Mesothelial cell of epicardium (in vitro differentiated cells): Measurements from ENCODE around the gene NUP62. TPM values are rescaled to one million over a fixed set of nuclear protein-coding genes. Genes with fewer than 3 reads are reported as not detected.

Experiments used
- DNase-seq, 2 experiments: peaks; one replicate each; pipeline ENCODE4 v3.0.0; 2021; ENCODE audit warnings: low spot score in 2 of 2; ENCODE audit not compliant: unreplicated experiment in 2 of 2
- H3K27ac Mint-ChIP-seq: 2 replicates; pipeline ENCODE4 v1.8.0; 2021; ENCODE audit warnings: mixed read lengths
- H3K27me3 Mint-ChIP-seq: 2 replicates; pipeline ENCODE4 v1.8.0; 2021; ENCODE audit warnings: low read depth, mixed read lengths
- H3K36me3 Mint-ChIP-seq: 2 replicates; pipeline ENCODE4 v1.8.0; 2021; ENCODE audit warnings: mixed read lengths
- H3K4me1 Mint-ChIP-seq: 2 replicates; pipeline ENCODE4 v1.8.0; 2021; ENCODE audit warnings: mixed read lengths
- H3K4me3 Mint-ChIP-seq: 2 replicates; pipeline ENCODE4 v1.8.0; 2021; ENCODE audit warnings: mild to moderate bottlenecking, moderate library complexity, mixed read lengths
- H3K9me3 Mint-ChIP-seq: 2 replicates; pipeline ENCODE4 v1.8.0; 2021; ENCODE audit warnings: mixed read lengths
- total RNA-seq: library from RNA; stranded (reverse); gene quantifications from 3 replicates; pipeline ENCODE4 v1.2.1, GENCODE V29; 2021
- TF ChIP-seq, protein P1 (sequence below): fragments of 200-600 bp; sonication (generic); IDR thresholded peaks from one replicate; pipeline ENCODE4 v1.5.0; 2021; ENCODE audit warnings: antibody characterized with exemption; ENCODE audit not compliant: unreplicated experiment

Gene NUP62
- total RNA-seq, 1 donor from 2014 or later: 67.6 TPM

GRCh38 chr19:49880162-49880869 is 49.0 kb downstream of the NUP62 start:
- TF ChIP-seq, protein P1, sequence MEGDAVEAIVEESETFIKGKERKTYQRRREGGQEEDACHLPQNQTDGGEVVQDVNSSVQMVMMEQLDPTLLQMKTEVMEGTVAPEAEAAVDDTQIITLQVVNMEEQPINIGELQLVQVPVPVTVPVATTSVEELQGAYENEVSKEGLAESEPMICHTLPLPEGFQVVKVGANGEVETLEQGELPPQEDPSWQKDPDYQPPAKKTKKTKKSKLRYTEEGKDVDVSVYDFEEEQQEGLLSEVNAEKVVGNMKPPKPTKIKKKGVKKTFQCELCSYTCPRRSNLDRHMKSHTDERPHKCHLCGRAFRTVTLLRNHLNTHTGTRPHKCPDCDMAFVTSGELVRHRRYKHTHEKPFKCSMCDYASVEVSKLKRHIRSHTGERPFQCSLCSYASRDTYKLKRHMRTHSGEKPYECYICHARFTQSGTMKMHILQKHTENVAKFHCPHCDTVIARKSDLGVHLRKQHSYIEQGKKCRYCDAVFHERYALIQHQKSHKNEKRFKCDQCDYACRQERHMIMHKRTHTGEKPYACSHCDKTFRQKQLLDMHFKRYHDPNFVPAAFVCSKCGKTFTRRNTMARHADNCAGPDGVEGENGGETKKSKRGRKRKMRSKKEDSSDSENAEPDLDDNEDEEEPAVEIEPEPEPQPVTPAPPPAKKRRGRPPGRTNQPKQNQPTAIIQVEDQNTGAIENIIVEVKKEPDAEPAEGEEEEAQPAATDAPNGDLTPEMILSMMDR: no peak
- H3K9me3 Mint-ChIP-seq: no peaks in the 10 kb centered on the region
- no peaks in the 10 kb centered on the region for H3K27me3 Mint-ChIP-seq
- no peak overlapping the region for H3K27ac Mint-ChIP-seq
- H3K4me3 Mint-ChIP-seq: no peak overlapping the region
- peaks cover 37% of the 10 kb centered on the region for H3K36me3 Mint-ChIP-seq
- DNase-seq: no peak
- H3K4me1 Mint-ChIP-seq: peaks cover 19% of the 10 kb centered on the region

DNA sequence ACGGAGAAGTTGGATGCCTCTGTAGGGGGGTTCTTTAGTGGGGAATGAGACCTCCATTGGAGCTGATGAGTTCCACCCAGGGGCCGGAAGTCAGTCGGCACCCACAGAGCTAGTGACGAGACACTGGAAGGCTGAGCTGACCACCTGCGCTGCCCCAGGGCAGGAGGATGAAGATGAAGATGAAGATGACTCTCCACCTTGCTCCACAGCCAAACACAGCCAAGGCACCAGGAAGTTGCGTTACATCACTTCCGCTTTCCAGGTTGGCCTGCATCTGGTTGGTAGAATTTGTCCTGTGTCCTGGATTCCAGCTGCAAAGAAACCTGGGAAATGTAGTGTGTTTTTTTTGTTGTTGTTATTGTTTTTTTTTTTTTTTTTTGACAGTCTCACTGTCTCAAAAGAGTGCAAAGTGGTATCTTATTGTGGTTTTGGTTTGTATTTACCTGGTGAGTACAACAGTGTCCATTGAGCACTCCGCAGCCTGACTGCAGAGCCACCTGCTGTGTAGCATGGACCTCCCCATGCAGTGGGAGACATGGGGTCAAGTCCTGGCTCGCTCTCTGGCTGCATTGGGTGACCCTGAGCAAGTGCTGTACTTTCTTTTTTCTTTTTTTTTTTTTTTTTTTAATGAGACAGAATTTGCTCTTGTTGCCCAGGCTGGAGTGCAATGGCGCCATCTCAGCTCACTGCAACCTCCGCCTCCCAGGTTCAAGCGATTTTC is 49.9 kb downstream of the NUP62 start:
- no peak overlapping the region for H3K27ac Mint-ChIP-seq
- TF ChIP-seq, protein P1: no peak
- no peak overlapping the region for H3K4me3 Mint-ChIP-seq
- H3K9me3 Mint-ChIP-seq: no peaks in the 10 kb centered on the region
- H3K36me3 Mint-ChIP-seq: peaks cover 29% of the 10 kb centered on the region
- no peaks in the 10 kb centered on the region for H3K27me3 Mint-ChIP-seq
- H3K4me1 Mint-ChIP-seq: peaks cover 19% of the 10 kb centered on the region
- DNase-seq: no peak

GRCh38 chr19:49878744-49879070 is 50.6 kb downstream of the NUP62 start:
- Mint-ChIP-seq H3K27me3 (no peaks in the 10 kb centered on the region), H3K9me3 (no peaks in the 10 kb centered on the region), H3K4me3 (no peak overlapping the region), H3K27ac (no peak overlapping the region), H3K36me3 (peaks cover 26% of the 10 kb centered on the region), H3K4me1 (peaks cover 19% of the 10 kb centered on the region)
- TF ChIP-seq, protein P1: no peak
- DNase-seq: no peak

DNA sequence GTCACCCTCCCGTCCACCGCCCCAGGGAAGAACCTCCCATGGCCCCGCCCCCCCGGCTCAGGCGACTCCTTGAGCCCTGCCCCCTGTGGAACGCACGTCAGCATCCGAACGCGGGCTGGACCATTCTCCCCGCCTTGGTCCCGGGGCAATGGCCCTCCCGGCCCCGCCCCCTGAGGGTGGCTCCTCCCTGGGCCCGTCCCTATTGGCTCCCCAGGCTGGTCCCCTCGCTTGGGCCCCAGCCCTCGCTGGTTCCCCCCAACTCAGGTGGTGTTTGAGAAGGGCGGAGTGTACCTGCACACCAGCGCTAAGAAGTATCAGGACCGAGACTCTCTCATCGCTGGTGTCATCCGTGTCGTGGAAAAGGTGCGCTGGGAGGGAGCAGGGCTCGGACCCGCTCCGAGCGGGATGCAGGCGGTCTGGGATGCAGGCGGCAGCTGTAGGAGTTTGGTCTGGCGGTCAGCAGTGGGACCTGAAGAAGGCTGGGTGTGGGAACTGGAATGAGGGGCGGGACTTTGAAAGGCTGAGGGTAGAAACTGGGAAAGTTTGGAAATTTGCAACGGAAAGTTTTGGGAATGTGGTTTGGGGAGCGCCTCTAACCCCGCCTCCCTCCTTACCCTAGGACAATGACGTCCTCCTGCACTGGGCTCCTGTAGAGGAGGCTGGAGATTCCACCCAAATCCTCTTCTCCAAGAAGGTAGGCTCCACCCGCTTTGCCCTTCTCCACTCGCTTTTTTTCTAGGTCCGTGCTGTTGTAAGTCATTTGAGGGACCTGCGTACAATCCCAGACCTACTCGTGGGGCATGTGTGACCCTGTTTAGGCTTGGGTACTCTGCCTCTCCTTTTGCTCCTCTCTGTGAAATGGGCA is 51.2 kb downstream of the NUP62 start:
- TF ChIP-seq, protein P1: no peak
- Mint-ChIP-seq H3K4me3 (no peak overlapping the region), H3K27ac (no peak overlapping the region), H3K4me1 (peaks cover 19% of the 10 kb centered on the region), H3K36me3 (peaks cover 20% of the 10 kb centered on the region), H3K27me3 (no peaks in the 10 kb centered on the region), H3K9me3 (no peaks in the 10 kb centered on the region)
- DNase-seq: peak; percentile 97

DNA sequence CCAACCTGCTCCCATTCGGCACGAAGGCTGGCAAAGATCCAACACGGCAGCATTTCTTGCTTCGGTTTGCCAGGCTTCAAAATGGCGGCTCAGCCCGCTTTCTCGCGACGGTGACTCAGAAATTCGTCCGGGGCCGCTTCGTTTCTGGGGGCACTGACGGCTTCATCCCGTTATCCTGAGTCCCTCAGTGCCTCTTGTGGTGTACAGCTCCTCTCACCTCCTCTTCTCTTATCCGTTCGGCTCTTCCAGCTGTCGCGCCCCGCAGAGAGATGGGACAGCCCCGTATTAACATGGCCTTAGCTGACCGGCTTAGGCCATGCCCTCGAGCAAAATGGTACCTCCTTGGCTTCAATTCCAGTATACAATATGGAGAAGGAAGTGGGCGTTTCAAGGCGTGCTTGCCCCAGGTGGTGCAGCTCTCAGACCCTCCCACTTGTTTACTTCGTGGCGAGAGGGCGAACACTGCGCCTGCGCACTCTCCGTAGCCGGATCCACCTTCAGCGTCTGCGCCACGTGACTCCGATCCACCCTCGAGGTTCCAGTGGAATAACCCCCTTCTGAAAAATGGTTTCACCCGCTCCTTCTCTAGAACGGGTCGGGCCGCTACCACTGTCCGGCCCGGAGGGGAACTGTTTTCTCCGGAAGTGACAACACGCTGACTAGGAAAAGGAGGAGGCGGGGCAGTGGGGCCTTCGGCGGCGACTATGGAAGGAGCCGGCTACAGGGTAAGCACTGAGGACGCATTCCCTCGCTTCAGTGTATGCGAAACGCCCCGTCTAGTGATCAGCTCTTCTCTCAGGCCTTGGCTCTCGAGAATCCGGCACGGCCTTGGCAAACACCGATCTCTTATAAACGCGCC is 52.1 kb downstream of the NUP62 start, which contains the start of the genes AKT1S1 and TBC1D17:
TSS of gene AKT1S1 (minus strand) at position 336 of the 859 bp plus-strand sequence. CDS start 4,060 bp downstream, outside the sequence.
TSS of gene TBC1D17 (plus strand) at position 683 of the 859 bp plus-strand sequence. CDS start at position 705, 22 bp downstream.
- TF ChIP-seq, protein P1: no peak
- Mint-ChIP-seq H3K36me3 (peaks cover 17% of the 10 kb centered on the region), H3K9me3 (no peaks in the 10 kb centered on the region), H3K27me3 (no peaks in the 10 kb centered on the region), H3K4me1 (peaks cover 21% of the 10 kb centered on the region), H3K4me3 (no peak within 1 kb of the TSS), H3K27ac (no peak within 1 kb of the TSS)
- DNase-seq: peak; percentile 97 to 98
